ENCODE measurements around the gene FAM13A.

The FAM13A gene

GRCh38 chr4:88982757-88983156, 74.2 kb downstream of the FAM13A start:
- H2AFZ ChIP-seq (ENCODE audit: low read depth, low read length, severe bottlenecking), result no peak overlapping the region
- no peaks in the 10 kb centered on the region for H3K79me2 ChIP-seq (ENCODE audit: insufficient read depth, low read length)
- H3K9me3 ChIP-seq (ENCODE audit: insufficient read depth, low read length), result no peaks in the 10 kb centered on the region
- H3K9ac ChIP-seq (ENCODE audit: low read length), result no peak overlapping the region
- no peak overlapping the region for H3K4me3 ChIP-seq (ENCODE audit: insufficient read depth, low read length, poor library complexity, severe bottlenecking)
- no peaks in the 10 kb centered on the region for H3F3A ChIP-seq (ENCODE audit: insufficient read depth)
- no peaks in the 10 kb centered on the region for H3K27me3 ChIP-seq (ENCODE audit: low read length)
- H4K20me1 ChIP-seq (ENCODE audit: low read depth, low read length), result no peaks in the 10 kb centered on the region
- no peak overlapping the region for H3K27ac ChIP-seq (ENCODE audit: low read depth, low read length)
- no peaks in the 10 kb centered on the region for H3K36me3 ChIP-seq (ENCODE audit: low read length)
- H3K4me2 ChIP-seq (ENCODE audit: low read depth, low read length, poor library complexity, severe bottlenecking), result no peak overlapping the region
- TF ChIP-seq EZH2phosphoT487 (conservative IDR thresholded peaks at IDR 0.05; ENCODE audit: low read length), result no peak
- no peaks in the 10 kb centered on the region for H3K9me2 ChIP-seq (replicated peaks; ENCODE audit: insufficient read depth, low read length)

GRCh38 chr4:88981993-88982392, 75.0 kb downstream of the FAM13A start:
- TF ChIP-seq, protein P1, sequence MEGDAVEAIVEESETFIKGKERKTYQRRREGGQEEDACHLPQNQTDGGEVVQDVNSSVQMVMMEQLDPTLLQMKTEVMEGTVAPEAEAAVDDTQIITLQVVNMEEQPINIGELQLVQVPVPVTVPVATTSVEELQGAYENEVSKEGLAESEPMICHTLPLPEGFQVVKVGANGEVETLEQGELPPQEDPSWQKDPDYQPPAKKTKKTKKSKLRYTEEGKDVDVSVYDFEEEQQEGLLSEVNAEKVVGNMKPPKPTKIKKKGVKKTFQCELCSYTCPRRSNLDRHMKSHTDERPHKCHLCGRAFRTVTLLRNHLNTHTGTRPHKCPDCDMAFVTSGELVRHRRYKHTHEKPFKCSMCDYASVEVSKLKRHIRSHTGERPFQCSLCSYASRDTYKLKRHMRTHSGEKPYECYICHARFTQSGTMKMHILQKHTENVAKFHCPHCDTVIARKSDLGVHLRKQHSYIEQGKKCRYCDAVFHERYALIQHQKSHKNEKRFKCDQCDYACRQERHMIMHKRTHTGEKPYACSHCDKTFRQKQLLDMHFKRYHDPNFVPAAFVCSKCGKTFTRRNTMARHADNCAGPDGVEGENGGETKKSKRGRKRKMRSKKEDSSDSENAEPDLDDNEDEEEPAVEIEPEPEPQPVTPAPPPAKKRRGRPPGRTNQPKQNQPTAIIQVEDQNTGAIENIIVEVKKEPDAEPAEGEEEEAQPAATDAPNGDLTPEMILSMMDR (IDR thresholded peaks at IDR 0.05; ENCODE audit: insufficient read depth, low read length, poor library complexity, severe bottlenecking), result no peak
- no peak for TF ChIP-seq EZH2phosphoT487 (conservative IDR thresholded peaks at IDR 0.05; ENCODE audit: low read length)
- Histone ChIP-seq H3K9me2 (replicated peaks; ENCODE audit: insufficient read depth, low read length) (no peaks in the 10 kb centered on the region), H3K9me3 (ENCODE audit: insufficient read depth, low read length) (no peaks in the 10 kb centered on the region), H3F3A (ENCODE audit: insufficient read depth) (no peaks in the 10 kb centered on the region), H3K9ac (ENCODE audit: low read length) (no peak overlapping the region), H3K27ac (ENCODE audit: low read depth, low read length) (no peak overlapping the region), H2AFZ (ENCODE audit: low read depth, low read length, severe bottlenecking) (no peak overlapping the region), H4K20me1 (ENCODE audit: low read depth, low read length) (no peaks in the 10 kb centered on the region), H3K4me2 (ENCODE audit: low read depth, low read length, poor library complexity, severe bottlenecking) (no peak overlapping the region), H3K4me3 (ENCODE audit: insufficient read depth, low read length, poor library complexity, severe bottlenecking) (no peak overlapping the region), H3K27me3 (ENCODE audit: low read length) (no peaks in the 10 kb centered on the region), H3K36me3 (ENCODE audit: low read length) (no peaks in the 10 kb centered on the region), H3K79me2 (ENCODE audit: insufficient read depth, low read length) (no peaks in the 10 kb centered on the region)

DNA sequence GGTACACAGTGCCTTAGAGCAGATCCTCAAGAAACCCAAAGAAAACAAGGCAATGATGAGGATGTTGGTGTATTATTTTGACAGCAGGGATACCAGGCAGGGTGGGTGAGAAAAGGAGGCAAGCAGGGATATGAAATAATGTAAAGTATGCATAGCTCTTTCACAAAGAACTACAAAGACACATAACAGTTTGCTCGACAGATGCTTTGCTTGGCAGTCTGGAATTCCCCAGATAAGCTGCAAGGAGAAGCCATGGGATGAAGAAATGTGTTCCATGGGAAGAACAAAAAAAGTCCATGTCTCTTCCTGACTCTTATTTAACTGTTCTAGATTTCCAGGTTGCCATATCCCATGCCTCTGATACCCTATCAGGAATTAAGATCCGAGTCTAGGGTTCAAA, 75.4 kb downstream of the FAM13A start:
- H4K20me1 ChIP-seq (ENCODE audit: low read depth, low read length), result no peaks in the 10 kb centered on the region
- no peaks in the 10 kb centered on the region for H3F3A ChIP-seq (ENCODE audit: insufficient read depth)
- no peak for TF ChIP-seq EZH2phosphoT487 (conservative IDR thresholded peaks at IDR 0.05; ENCODE audit: low read length)
- TF ChIP-seq, protein P1 (IDR thresholded peaks at IDR 0.05; ENCODE audit: insufficient read depth, low read length, poor library complexity, severe bottlenecking), result no peak
- H3K9me2 ChIP-seq (replicated peaks; ENCODE audit: insufficient read depth, low read length), result no peaks in the 10 kb centered on the region
- no peak overlapping the region for H3K9ac ChIP-seq (ENCODE audit: low read length)
- H3K27me3 ChIP-seq (ENCODE audit: low read length), result no peaks in the 10 kb centered on the region
- no peaks in the 10 kb centered on the region for H3K36me3 ChIP-seq (ENCODE audit: low read length)
- H3K4me3 ChIP-seq (ENCODE audit: insufficient read depth, low read length, poor library complexity, severe bottlenecking), result no peak overlapping the region
- no peak overlapping the region for H2AFZ ChIP-seq (ENCODE audit: low read depth, low read length, severe bottlenecking)
- H3K9me3 ChIP-seq (ENCODE audit: insufficient read depth, low read length), result no peaks in the 10 kb centered on the region
- no peaks in the 10 kb centered on the region for H3K79me2 ChIP-seq (ENCODE audit: insufficient read depth, low read length)
- H3K4me2 ChIP-seq (ENCODE audit: low read depth, low read length, poor library complexity, severe bottlenecking), result no peak overlapping the region
- no peak overlapping the region for H3K27ac ChIP-seq (ENCODE audit: low read depth, low read length)

DNA sequence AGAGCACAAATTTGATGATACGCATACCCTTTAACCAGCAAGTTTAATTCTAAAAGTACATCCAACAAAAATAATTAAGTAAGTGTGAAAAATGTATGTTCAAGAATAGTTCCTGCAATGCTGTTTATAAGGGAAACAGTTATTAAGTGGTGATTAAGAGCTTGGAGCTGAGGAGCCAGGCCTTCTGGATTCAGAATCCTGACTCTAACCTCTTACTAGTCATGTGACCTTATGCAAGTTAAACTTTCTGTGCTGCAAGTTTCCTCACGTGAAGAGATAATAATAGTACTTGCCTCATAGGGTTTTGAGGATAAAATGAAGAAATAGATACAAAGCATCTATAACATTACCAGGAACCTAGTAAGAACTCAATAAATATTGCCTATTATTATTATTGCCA, 77.7 kb downstream of the FAM13A start:
- Histone ChIP-seq H3F3A (ENCODE audit: insufficient read depth) (no peaks in the 10 kb centered on the region), H3K4me2 (ENCODE audit: low read depth, low read length, poor library complexity, severe bottlenecking) (no peak overlapping the region), H3K36me3 (ENCODE audit: low read length) (no peaks in the 10 kb centered on the region), H2AFZ (ENCODE audit: low read depth, low read length, severe bottlenecking) (no peak overlapping the region), H3K27ac (ENCODE audit: low read depth, low read length) (no peak overlapping the region), H3K27me3 (ENCODE audit: low read length) (no peaks in the 10 kb centered on the region), H3K79me2 (ENCODE audit: insufficient read depth, low read length) (no peaks in the 10 kb centered on the region), H3K9ac (ENCODE audit: low read length) (no peak overlapping the region), H3K9me2 (replicated peaks; ENCODE audit: insufficient read depth, low read length) (no peaks in the 10 kb centered on the region), H4K20me1 (ENCODE audit: low read depth, low read length) (no peaks in the 10 kb centered on the region), H3K9me3 (ENCODE audit: insufficient read depth, low read length) (no peaks in the 10 kb centered on the region), H3K4me3 (ENCODE audit: insufficient read depth, low read length, poor library complexity, severe bottlenecking) (no peak overlapping the region)
- TF ChIP-seq, protein P1 (IDR thresholded peaks at IDR 0.05; ENCODE audit: insufficient read depth, low read length, poor library complexity, severe bottlenecking), result no peak
- no peak for TF ChIP-seq EZH2phosphoT487 (conservative IDR thresholded peaks at IDR 0.05; ENCODE audit: low read length)
